ENCODE data around the gene HADH.

Gene HADH

GRCh38 chr4:107987916-107988762 lies 1.6 kb upstream of the HADH start:
- no peaks in the 10 kb centered on the region for H3K9me3 ChIP-seq (ENCODE audit: control insufficient read depth, insufficient read depth, low read depth, low read length)
- ChIA-PET CTCF (interaction anchor here (0.6 kb wide), 1 partner anchor 135 kb away, joined by 5 read pairs; no protein-coding TSS in a partner anchor), POLR2A (no interaction called here)
- H3K36me3 ChIP-seq (ENCODE audit: control insufficient read depth in 2 of 2, insufficient read depth in 1 of 2, low read length in 2 of 2), result no peaks in the 10 kb centered on the region
- TF ChIP-seq, protein P1, sequence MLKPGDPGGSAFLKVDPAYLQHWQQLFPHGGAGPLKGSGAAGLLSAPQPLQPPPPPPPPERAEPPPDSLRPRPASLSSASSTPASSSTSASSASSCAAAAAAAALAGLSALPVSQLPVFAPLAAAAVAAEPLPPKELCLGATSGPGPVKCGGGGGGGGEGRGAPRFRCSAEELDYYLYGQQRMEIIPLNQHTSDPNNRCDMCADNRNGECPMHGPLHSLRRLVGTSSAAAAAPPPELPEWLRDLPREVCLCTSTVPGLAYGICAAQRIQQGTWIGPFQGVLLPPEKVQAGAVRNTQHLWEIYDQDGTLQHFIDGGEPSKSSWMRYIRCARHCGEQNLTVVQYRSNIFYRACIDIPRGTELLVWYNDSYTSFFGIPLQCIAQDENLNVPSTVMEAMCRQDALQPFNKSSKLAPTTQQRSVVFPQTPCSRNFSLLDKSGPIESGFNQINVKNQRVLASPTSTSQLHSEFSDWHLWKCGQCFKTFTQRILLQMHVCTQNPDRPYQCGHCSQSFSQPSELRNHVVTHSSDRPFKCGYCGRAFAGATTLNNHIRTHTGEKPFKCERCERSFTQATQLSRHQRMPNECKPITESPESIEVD (tag by site-specific recombination; IDR thresholded peaks at IDR 0.05), result peak; percentile 63
- TF ChIP-seq ZNF146 (tag by site-specific recombination; IDR thresholded peaks at IDR 0.05), result no peak
- TF ChIP-seq ZNF664 (tag by site-specific recombination; IDR thresholded peaks at IDR 0.05), result peak; percentile 83; the same call in 1 of the 2 replicates
- TF ChIP-seq WT1 (tag by site-specific recombination; IDR thresholded peaks at IDR 0.05), result peak; percentile 93
- TF ChIP-seq ZBTB6 (tag by site-specific recombination; IDR thresholded peaks at IDR 0.05), result no peak
- peak; percentile 67 for TF ChIP-seq SCRT2 (tag by site-specific recombination; IDR thresholded peaks at IDR 0.05)
- H3K4me3 ChIP-seq (ENCODE audit: low read depth, low read length), result no peak overlapping the region
- peaks cover 4% of the 10 kb centered on the region; the same call in 1 of the 2 replicates for H3K4me1 ChIP-seq (ENCODE audit: control insufficient read depth, insufficient read depth, low read length)
- H3K27ac ChIP-seq (ENCODE audit: extremely low read depth, low read depth, low read length), result no peak overlapping the region

DNA sequence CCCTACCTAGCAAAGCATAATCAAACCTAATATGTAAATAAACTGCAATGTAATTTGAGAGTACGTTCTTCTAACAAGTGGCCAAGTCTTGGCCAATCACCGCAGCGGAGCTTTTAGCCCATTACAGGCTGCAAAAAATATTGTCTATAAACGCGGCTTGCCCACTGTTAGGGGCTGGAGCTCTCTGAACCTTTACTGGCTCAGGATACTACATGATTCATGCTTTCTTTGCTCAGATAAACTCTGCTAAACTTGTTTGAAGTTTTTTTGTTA lies 990 bp upstream of the HADH start:
- no peaks in the 10 kb centered on the region for H3K9me3 ChIP-seq (ENCODE audit: control insufficient read depth, insufficient read depth, low read depth, low read length)
- H3K4me1 ChIP-seq (ENCODE audit: control insufficient read depth, insufficient read depth, low read length), result peaks cover 8% of the 10 kb centered on the region
- no peak overlapping the region for H3K4me3 ChIP-seq (ENCODE audit: low read depth, low read length)
- POLR2A ChIA-PET, result no interaction called here
- H3K36me3 ChIP-seq (ENCODE audit: control insufficient read depth in 2 of 2, insufficient read depth in 1 of 2, low read length in 2 of 2), result no peaks in the 10 kb centered on the region
- H3K27ac ChIP-seq (ENCODE audit: extremely low read depth, low read depth, low read length), result no peak overlapping the region
- CTCF ChIA-PET, result interaction anchor here (0.6 kb wide), 1 partner anchor 135 kb away, joined by 5 read pairs; no protein-coding TSS in a partner anchor
- TF ChIP-seq ZSCAN18 (tag by site-specific recombination; IDR thresholded peaks at IDR 0.05) (no peak), GLIS2 (tag by site-specific recombination; IDR thresholded peaks at IDR 0.05) (no peak), ZNF610 (tag by site-specific recombination; IDR thresholded peaks at IDR 0.05; ENCODE audit: borderline replicate concordance) (no peak), SALL2 (tag by site-specific recombination; IDR thresholded peaks at IDR 0.05; ENCODE audit: borderline replicate concordance) (no peak), KLF17 (tag by site-specific recombination; IDR thresholded peaks at IDR 0.05) (no peak), FEZF1 (tag by site-specific recombination; IDR thresholded peaks at IDR 0.05) (peak; percentile 81), SP7 (tag by site-specific recombination; IDR thresholded peaks at IDR 0.05) (no peak), SP2 (tag by site-specific recombination; IDR thresholded peaks at IDR 0.05) (peak; percentile 36), ZNF747 (tag by site-specific recombination; IDR thresholded peaks at IDR 0.05) (no peak), GLI2 (tag by site-specific recombination; IDR thresholded peaks at IDR 0.05; ENCODE audit: borderline replicate concordance, low read depth) (no peak), TRIM28 (IDR thresholded peaks at IDR 0.05; ENCODE audit: borderline replicate concordance, low read length) (peak; percentile 65; the same call in 1 of the 2 replicates), YY2 (tag by site-specific recombination; IDR thresholded peaks at IDR 0.05) (no peak), ZNF114 (tag by site-specific recombination; IDR thresholded peaks at IDR 0.05) (no peak), ZNF501 (tag by site-specific recombination; IDR thresholded peaks at IDR 0.05) (no peak), ZNF555 (tag by site-specific recombination; conservative IDR thresholded peaks at IDR 0.05) (no peak), HOXC10 (CRISPR knock-in tag; IDR thresholded peaks at IDR 0.05) (no peak), ZNF792 (tag by site-specific recombination; IDR thresholded peaks at IDR 0.05) (no peak), SCRT2 (tag by site-specific recombination; IDR thresholded peaks at IDR 0.05) (peak; percentile 74), ZNF133 (tag by site-specific recombination; IDR thresholded peaks at IDR 0.05) (no peak)
- TF ChIP-seq, protein P2, sequence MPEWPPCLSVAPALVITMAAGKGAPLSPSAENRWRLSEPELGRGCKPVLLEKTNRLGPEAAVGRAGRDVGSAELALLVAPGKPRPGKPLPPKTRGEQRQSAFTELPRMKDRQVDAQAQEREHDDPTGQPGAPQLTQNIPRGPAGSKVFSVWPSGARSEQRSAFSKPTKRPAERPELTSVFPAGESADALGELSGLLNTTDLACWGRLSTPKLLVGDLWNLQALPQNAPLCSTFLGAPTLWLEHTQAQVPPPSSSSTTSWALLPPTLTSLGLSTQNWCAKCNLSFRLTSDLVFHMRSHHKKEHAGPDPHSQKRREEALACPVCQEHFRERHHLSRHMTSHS (tag by site-specific recombination; IDR thresholded peaks at IDR 0.05), result no peak
- TF ChIP-seq, protein P3, sequence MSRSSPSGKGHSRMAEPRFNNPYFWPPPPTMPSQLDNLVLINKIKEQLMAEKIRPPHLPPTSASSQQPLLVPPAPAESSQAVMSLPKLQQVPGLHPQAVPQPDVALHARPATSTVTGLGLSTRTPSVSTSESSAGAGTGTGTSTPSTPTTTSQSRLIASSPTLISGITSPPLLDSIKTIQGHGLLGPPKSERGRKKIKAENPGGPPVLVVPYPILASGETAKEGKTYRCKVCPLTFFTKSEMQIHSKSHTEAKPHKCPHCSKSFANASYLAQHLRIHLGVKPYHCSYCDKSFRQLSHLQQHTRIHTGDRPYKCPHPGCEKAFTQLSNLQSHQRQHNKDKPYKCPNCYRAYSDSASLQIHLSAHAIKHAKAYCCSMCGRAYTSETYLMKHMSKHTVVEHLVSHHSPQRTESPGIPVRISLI (tag by site-specific recombination; IDR thresholded peaks at IDR 0.05), result peak; percentile 29; the same call in 1 of the 2 replicates
- TF ChIP-seq, protein P4, sequence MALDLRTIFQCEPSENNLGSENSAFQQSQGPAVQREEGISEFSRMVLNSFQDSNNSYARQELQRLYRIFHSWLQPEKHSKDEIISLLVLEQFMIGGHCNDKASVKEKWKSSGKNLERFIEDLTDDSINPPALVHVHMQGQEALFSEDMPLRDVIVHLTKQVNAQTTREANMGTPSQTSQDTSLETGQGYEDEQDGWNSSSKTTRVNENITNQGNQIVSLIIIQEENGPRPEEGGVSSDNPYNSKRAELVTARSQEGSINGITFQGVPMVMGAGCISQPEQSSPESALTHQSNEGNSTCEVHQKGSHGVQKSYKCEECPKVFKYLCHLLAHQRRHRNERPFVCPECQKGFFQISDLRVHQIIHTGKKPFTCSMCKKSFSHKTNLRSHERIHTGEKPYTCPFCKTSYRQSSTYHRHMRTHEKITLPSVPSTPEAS (tag by site-specific recombination; IDR thresholded peaks at IDR 0.05), result no peak
